ENCODE results near the gene DCUN1D2. TPM values are rescaled to one million over a fixed set of nuclear protein-coding genes. Genes with fewer than 3 reads are reported as not detected.

DCUN1D2 gene
- total RNA-seq, 2 donors from 2014 or later = 24.6 to 26.2 TPM

- Mint-ChIP-seq H3K4me3 (no peak overlapping the region), H3K27me3 (ENCODE audit: low read depth) (no peaks in the 10 kb centered on the region), H3K4me1 (ENCODE audit: low read depth) (no peaks in the 10 kb centered on the region), H3K9me3 (no peaks in the 10 kb centered on the region), H3K27ac (no peak overlapping the region), H3K36me3 (ENCODE audit: insufficient read depth in 2 of 2) (peaks cover 0 to 7% of the 10 kb centered on the region in 2 donors)
- ATAC-seq (replicated peaks in 1 of 2) (no peak), DNase-seq (no peak)
These were observed 20.4 kb upstream of the DCUN1D2 start for GRCh38 chr13:113510871-113511270.

DNA sequence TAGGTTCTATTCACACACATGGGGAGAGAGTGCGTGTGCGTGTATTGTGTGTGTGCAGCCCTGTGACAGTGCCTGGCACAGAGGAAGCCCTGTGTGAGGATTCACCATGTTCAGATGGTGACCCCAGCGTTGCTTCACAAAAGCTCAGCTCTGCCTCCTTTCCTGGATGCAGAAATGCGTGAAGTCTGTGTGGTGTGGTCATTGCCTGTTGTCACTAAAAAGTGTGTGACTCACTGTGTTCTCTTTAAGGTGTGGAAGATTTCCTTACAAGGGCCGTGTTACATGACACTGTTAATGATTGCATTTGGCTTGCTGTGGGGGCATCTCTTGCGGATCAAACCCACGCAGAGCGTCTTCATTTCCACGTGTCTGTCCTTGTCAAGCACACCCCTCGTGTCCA is 19.5 kb upstream of the DCUN1D2 start:
- no peak for ATAC-seq (replicated peaks in 1 of 2)
- no peak for DNase-seq
- Mint-ChIP-seq H3K9me3 (no peaks in the 10 kb centered on the region), H3K4me3 (no peak overlapping the region), H3K4me1 (ENCODE audit: low read depth) (no peaks in the 10 kb centered on the region), H3K27me3 (ENCODE audit: low read depth) (no peaks in the 10 kb centered on the region), H3K36me3 (ENCODE audit: insufficient read depth in 2 of 2) (peaks cover 1 to 7% of the 10 kb centered on the region in 2 donors), H3K27ac (no peak overlapping the region)

DNA sequence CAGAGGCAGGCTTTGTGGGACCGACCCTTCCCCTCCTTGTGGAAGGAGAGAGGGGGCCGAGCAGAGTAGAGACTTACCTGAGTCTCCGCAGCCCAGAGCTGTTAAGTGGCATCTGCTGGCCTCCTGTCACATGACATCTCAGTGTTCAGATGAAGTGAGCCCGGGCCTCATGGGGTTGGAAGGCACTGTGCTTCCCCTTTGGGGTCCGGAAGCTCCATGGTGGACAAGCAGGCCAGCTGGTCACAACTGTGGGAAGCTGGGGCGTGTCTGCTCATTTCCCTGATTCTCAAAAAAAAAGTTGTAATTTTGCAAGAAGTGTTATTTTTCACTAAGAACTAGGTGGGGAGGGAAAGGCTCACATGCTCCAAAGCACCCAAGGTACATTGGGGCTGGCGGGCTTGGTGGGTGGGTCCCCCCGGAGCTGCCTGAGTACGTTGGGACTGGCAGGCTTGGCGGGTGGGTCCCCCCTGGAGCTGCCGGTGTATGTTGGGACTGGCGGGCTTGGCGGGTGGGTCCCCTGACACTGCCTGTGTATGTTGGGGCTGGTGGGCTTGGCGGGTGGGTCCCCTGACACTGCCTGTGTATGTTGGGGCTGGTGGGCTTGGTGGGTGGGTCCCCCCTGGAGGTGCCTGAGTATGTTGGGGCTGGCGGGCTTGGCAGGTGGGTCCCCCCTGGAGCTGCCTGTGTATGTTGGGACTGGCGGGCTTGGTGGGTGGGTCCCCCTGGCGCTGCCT is 18.2 kb upstream of the DCUN1D2 start:
- H3K36me3 Mint-ChIP-seq (ENCODE audit: insufficient read depth in 2 of 2) = peaks cover 1 to 10% of the 10 kb centered on the region in 2 donors
- no peak for DNase-seq
- no peaks in the 10 kb centered on the region for H3K27me3 Mint-ChIP-seq (ENCODE audit: low read depth)
- ATAC-seq (replicated peaks in 1 of 2) = no peak
- H3K27ac Mint-ChIP-seq = no peak overlapping the region
- H3K4me3 Mint-ChIP-seq = no peak overlapping the region
- no peaks in the 10 kb centered on the region for H3K9me3 Mint-ChIP-seq
- H3K4me1 Mint-ChIP-seq (ENCODE audit: low read depth) = no peaks in the 10 kb centered on the region

- Mint-ChIP-seq H3K4me3 (no peak overlapping the region), H3K9me3 (no peaks in the 10 kb centered on the region), H3K27me3 (ENCODE audit: low read depth) (no peaks in the 10 kb centered on the region), H3K4me1 (ENCODE audit: low read depth) (no peaks in the 10 kb centered on the region), H3K36me3 (ENCODE audit: insufficient read depth in 2 of 2) (peaks cover 1 to 10% of the 10 kb centered on the region in 2 donors), H3K27ac (no peak overlapping the region)
- DNase-seq (no peak), ATAC-seq (replicated peaks in 1 of 2) (no peak)
These were observed 17.2 kb upstream of the DCUN1D2 start for GRCh38 chr13:113507505-113508345.

DNA sequence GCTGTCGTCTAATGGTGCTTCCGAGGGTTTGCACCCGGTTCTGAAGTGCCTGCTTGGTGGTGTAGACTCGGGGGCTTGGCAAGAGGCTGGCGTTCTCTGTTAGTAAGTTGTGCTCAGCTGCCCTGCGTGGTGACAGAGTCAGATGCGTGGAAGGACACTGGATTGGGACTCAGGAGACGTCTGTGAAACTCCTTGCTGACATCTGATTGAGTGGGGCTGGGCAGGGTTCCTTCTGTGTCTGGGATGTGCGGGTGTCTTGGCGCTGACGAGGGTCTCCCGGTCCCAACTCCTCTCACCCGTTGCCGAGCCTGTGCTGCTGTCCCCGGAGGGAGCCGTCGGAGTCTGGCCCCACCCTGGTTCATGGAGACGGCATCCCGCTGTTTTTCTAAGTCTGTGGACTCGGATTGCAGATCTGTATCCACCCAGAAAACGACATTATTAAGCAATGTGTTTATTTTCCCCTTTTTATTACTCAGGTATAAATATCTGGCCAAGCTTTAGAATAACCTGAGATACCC is 16.4 kb upstream of the DCUN1D2 start:
- Mint-ChIP-seq H3K27me3 (ENCODE audit: low read depth) (no peaks in the 10 kb centered on the region), H3K36me3 (ENCODE audit: insufficient read depth in 2 of 2) (peaks cover 1 to 10% of the 10 kb centered on the region in 2 donors), H3K9me3 (no peaks in the 10 kb centered on the region), H3K27ac (no peak overlapping the region), H3K4me3 (no peak overlapping the region), H3K4me1 (ENCODE audit: low read depth) (no peaks in the 10 kb centered on the region)
- DNase-seq (no peak), ATAC-seq (replicated peaks in 1 of 2) (no peak)

GRCh38 chr13:113506025-113506685 is 15.6 kb upstream of the DCUN1D2 start:
- Mint-ChIP-seq H3K9me3 (no peaks in the 10 kb centered on the region), H3K4me3 (no peak overlapping the region), H3K27ac (no peak overlapping the region), H3K36me3 (ENCODE audit: insufficient read depth in 2 of 2) (peaks cover 1 to 10% of the 10 kb centered on the region in 2 donors), H3K4me1 (ENCODE audit: low read depth) (no peaks in the 10 kb centered on the region), H3K27me3 (ENCODE audit: low read depth) (no peaks in the 10 kb centered on the region)
- no peak for DNase-seq
- ATAC-seq (replicated peaks in 1 of 2) = no peak

- Mint-ChIP-seq H3K9me3 (no peaks in the 10 kb centered on the region), H3K4me3 (no peak overlapping the region), H3K27ac (no peak overlapping the region), H3K36me3 (ENCODE audit: insufficient read depth in 2 of 2) (peaks cover 6 to 18% of the 10 kb centered on the region in 2 donors), H3K27me3 (ENCODE audit: low read depth) (no peaks in the 10 kb centered on the region), H3K4me1 (ENCODE audit: low read depth) (no peaks in the 10 kb centered on the region)
- ATAC-seq (replicated peaks in 1 of 2) (no peak), DNase-seq (no peak)
These were observed 12.2 kb upstream of the DCUN1D2 start for GRCh38 chr13:113502686-113503085.

DNA sequence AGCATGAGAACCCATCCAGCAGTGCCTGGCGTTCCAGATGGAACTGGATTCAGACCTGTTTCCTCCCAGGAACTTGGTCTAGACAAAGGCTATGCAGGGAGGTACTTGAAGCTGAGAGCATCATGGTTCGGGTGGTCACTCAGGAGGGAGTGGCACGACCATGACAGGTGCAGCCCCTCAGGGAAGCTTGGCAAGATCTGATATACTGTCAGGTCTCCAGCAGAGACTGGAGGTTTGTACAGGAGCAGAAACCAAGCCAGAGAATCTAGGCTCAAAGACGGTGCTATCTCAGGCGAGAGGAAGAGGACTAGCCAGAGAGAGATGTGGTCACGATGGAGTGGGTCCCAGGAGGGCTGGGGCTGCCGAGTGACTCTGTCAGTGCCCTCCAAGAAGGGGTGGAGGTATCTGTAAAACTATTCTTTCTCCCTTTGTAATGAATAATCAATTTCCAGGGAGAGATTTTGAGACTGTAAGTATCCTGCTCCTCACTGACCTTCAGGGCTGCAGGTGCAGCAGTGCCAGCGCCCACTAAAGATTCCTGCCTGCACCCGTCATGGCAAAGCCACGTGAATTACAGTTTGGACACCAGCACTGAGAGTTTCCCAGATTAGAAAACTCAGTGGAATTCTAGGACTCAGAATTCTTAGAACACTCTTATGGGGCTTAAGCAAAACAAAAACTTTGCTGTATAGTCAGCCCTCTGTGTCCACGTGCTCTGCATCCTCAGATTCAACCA is 10.2 kb upstream of the DCUN1D2 start:
- no peaks in the 10 kb centered on the region for H3K27me3 Mint-ChIP-seq (ENCODE audit: low read depth)
- DNase-seq (no peak), ATAC-seq (replicated peaks in 1 of 2) (no peak)
- no peak overlapping the region for H3K27ac Mint-ChIP-seq
- H3K36me3 Mint-ChIP-seq (ENCODE audit: insufficient read depth in 2 of 2) = peaks cover 8 to 23% of the 10 kb centered on the region in 2 donors
- H3K9me3 Mint-ChIP-seq = no peaks in the 10 kb centered on the region
- peaks cover 5% of the 10 kb centered on the region for H3K4me1 Mint-ChIP-seq (ENCODE audit: low read depth)
- H3K4me3 Mint-ChIP-seq = no peak overlapping the region

GRCh38 chr13:113499936-113500335 is 9.4 kb upstream of the DCUN1D2 start:
- DNase-seq (no peak), ATAC-seq (replicated peaks in 1 of 2) (no peak)
- peaks cover 12% of the 10 kb centered on the region for H3K4me1 Mint-ChIP-seq (ENCODE audit: low read depth)
- H3K27ac Mint-ChIP-seq = no peak overlapping the region
- H3K36me3 Mint-ChIP-seq (ENCODE audit: insufficient read depth in 2 of 2) = peaks cover 9 to 28% of the 10 kb centered on the region in 2 donors
- H3K27me3 Mint-ChIP-seq (ENCODE audit: low read depth) = no peaks in the 10 kb centered on the region
- H3K9me3 Mint-ChIP-seq = no peaks in the 10 kb centered on the region
- no peak overlapping the region for H3K4me3 Mint-ChIP-seq

- H3K36me3 Mint-ChIP-seq (ENCODE audit: insufficient read depth in 2 of 2) = peaks cover 11 to 26% of the 10 kb centered on the region in 2 donors
- DNase-seq = no peak
- peaks cover 20% of the 10 kb centered on the region for H3K4me1 Mint-ChIP-seq (ENCODE audit: low read depth)
- no peak for ATAC-seq (replicated peaks in 1 of 2)
- H3K9me3 Mint-ChIP-seq = no peaks in the 10 kb centered on the region
- H3K27me3 Mint-ChIP-seq (ENCODE audit: low read depth) = no peaks in the 10 kb centered on the region
- no peak overlapping the region for H3K27ac Mint-ChIP-seq
- no peak overlapping the region for H3K4me3 Mint-ChIP-seq
These were observed 8.4 kb upstream of the DCUN1D2 start for GRCh38 chr13:113498905-113499304.

- ATAC-seq (replicated peaks in 1 of 2) (no peak), DNase-seq (no peak)
- Mint-ChIP-seq H3K27me3 (ENCODE audit: low read depth) (no peaks in the 10 kb centered on the region), H3K4me1 (ENCODE audit: low read depth) (peaks cover 30% of the 10 kb centered on the region), H3K36me3 (ENCODE audit: insufficient read depth in 2 of 2) (peaks cover 11 to 27% of the 10 kb centered on the region in 2 donors), H3K27ac (no peak overlapping the region), H3K9me3 (no peaks in the 10 kb centered on the region), H3K4me3 (no peak overlapping the region)
These were observed 6.7 kb upstream of the DCUN1D2 start for GRCh38 chr13:113497217-113497616.

- H3K27me3 Mint-ChIP-seq (ENCODE audit: low read depth) = no peaks in the 10 kb centered on the region
- H3K4me1 Mint-ChIP-seq (ENCODE audit: low read depth) = peaks cover 35% of the 10 kb centered on the region
- peak overlapping the region; percentile 51 for H3K27ac Mint-ChIP-seq
- ATAC-seq (replicated peaks in 1 of 2) (no peak), DNase-seq (no peak)
- H3K4me3 Mint-ChIP-seq = peak overlapping the region; percentile 4 to 35
- peaks cover 11 to 27% of the 10 kb centered on the region in 2 donors for H3K36me3 Mint-ChIP-seq (ENCODE audit: insufficient read depth in 2 of 2)
- H3K9me3 Mint-ChIP-seq = no peaks in the 10 kb centered on the region
These were observed 5.1 kb upstream of the DCUN1D2 start for GRCh38 chr13:113495494-113496210.

Data from activated T-cell treated with anti-CD3 and anti-CD28 coated beads, Interleukin-2, amount 50 U/mL, for 72 hours (primary cell).